Nephron progenitor cell (in vitro differentiated cells): ENCODE measurements around the gene ASIC2.

Experiments
- DNase-seq: peaks from one replicate; pipeline ENCODE4 v3.0.0; 2021
- H3K27ac Mint-ChIP-seq: 2 replicates; pipeline ENCODE4 v1.8.0; 2021; ENCODE audit warnings: mild to moderate bottlenecking, moderate library complexity, mixed read lengths
- H3K27me3 Mint-ChIP-seq: 2 replicates; pipeline ENCODE4 v1.8.0; 2021; ENCODE audit warnings: mild to moderate bottlenecking, low read depth, mixed read lengths; ENCODE audit not compliant: poor library complexity
- H3K36me3 Mint-ChIP-seq: 2 replicates; pipeline ENCODE4 v1.8.0; 2021; ENCODE audit warnings: low read depth, mixed read lengths
- H3K4me1 Mint-ChIP-seq: 2 replicates; pipeline ENCODE4 v1.8.0; 2021; ENCODE audit warnings: mixed read lengths
- H3K4me3 Mint-ChIP-seq: 2 replicates; pipeline ENCODE4 v1.8.0; 2021; ENCODE audit warnings: mild to moderate bottlenecking, moderate library complexity, mixed read lengths
- H3K9me3 Mint-ChIP-seq: 2 replicates; pipeline ENCODE4 v1.8.0; 2021; ENCODE audit warnings: mild to moderate bottlenecking, moderate library complexity, mixed read lengths
- CTCF ChIP-seq: fragments of 200-600 bp; sonication (generic); IDR thresholded peaks from 2 replicates; pipeline ENCODE4 v1.5.0; 2021; ENCODE audit warnings: antibody characterized with exemption

Gene ASIC2

GRCh38 chr17:33086878-33087277, 206.2 kb downstream of the ASIC2 start:
- no peaks in the 10 kb centered on the region for H3K36me3 Mint-ChIP-seq
- peaks cover 6% of the 10 kb centered on the region for H3K27me3 Mint-ChIP-seq
- peaks cover 4% of the 10 kb centered on the region for H3K4me1 Mint-ChIP-seq
- no peak overlapping the region for H3K4me3 Mint-ChIP-seq
- H3K9me3 Mint-ChIP-seq: no peaks in the 10 kb centered on the region
- H3K27ac Mint-ChIP-seq: no peak overlapping the region
- TF ChIP-seq CTCF: no peak
- no peak for DNase-seq

GRCh38 chr17:33086041-33086440, 207.1 kb downstream of the ASIC2 start:
- Mint-ChIP-seq H3K27me3 (peaks cover 6% of the 10 kb centered on the region), H3K4me1 (peaks cover 4% of the 10 kb centered on the region), H3K27ac (no peak overlapping the region), H3K36me3 (no peaks in the 10 kb centered on the region), H3K9me3 (no peaks in the 10 kb centered on the region), H3K4me3 (no peak overlapping the region)
- DNase-seq: no peak
- no peak for TF ChIP-seq CTCF

DNA sequence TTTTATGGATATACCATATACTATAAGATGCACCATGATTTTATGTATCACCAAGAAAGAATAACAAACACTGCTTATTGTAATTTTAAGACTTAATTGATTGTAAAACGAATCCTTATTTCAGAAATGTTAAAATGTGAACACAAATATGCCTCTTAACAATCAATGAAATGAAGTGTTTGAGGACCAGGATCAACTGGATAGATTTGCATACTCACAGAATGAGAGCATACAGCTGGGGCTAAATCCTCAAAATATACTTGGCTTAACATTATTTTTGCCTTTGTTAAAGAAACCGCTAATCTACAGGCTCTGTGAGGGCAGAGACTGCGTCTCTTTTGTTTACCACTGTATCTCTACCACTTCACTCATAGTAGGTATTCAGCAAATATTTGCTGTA, 207.8 kb downstream of the ASIC2 start:
- Mint-ChIP-seq H3K27me3 (peaks cover 3% of the 10 kb centered on the region), H3K27ac (no peak overlapping the region), H3K36me3 (no peaks in the 10 kb centered on the region), H3K4me3 (no peak overlapping the region), H3K4me1 (peaks cover 4% of the 10 kb centered on the region), H3K9me3 (no peaks in the 10 kb centered on the region)
- no peak for DNase-seq
- no peak for TF ChIP-seq CTCF

DNA sequence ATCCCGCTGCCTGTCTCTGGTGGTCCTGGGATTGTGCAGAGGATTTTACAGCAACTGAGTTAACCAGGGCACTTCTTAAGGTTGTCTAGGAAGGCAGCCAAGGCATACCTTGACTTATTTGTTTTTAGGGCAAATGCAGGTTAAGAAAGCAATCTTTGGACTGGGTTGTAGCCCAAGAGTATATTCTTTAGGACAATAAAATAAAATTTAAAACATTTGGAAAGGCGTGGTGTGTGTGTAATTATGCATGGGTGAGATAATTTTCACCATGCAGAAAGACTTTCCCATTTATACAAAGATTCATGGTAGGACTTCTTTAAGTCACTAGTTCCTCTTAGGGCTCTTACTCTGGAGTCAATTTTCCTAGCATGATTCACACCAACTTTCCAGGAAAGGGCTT, 208.3 kb downstream of the ASIC2 start:
- no peaks in the 10 kb centered on the region for H3K36me3 Mint-ChIP-seq
- peaks cover 3% of the 10 kb centered on the region for H3K27me3 Mint-ChIP-seq
- H3K4me1 Mint-ChIP-seq: peaks cover 4% of the 10 kb centered on the region

DNA sequence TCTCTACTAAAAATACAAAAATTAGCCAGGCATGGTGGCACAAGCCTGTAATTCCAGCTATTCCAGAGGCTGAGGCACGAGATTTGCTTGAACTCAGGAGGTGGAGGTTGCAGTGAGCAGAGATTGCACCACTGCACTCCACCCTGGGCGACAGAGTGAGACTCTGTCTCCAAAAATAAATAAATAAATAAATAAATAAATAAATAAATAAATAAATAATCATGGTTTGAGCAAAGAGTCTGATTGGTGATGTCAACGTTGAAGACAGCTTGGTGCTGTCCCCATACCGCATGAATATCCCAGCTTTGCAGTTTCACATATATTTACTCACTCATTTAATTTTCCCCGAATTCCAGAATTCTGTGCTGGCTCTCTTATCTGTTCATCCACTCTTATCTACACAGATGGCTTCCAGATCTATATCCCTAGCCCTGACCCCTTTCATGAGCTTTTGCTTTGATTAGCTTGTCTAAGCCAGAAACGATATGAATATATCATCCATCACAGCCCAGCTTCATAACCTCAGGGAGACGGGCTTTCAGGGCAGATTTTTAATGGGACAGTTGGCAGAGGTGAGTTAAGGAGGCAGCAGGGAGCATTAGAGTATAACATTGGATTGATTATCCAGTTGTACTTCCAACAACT, 210.4 kb downstream of the ASIC2 start:
- H3K4me3 Mint-ChIP-seq: no peak overlapping the region

More for the DNA sequence above, 208.3 kb downstream of the ASIC2 start:
- no peak overlapping the region for H3K27ac Mint-ChIP-seq
- DNase-seq: no peak
- no peaks in the 10 kb centered on the region for H3K9me3 Mint-ChIP-seq
- TF ChIP-seq CTCF: no peak
- H3K4me3 Mint-ChIP-seq: no peak overlapping the region

More for the DNA sequence above, 210.4 kb downstream of the ASIC2 start:
- H3K27ac Mint-ChIP-seq: no peak overlapping the region
- peaks cover 11% of the 10 kb centered on the region for H3K4me1 Mint-ChIP-seq
- no peak for DNase-seq
- TF ChIP-seq CTCF: no peak
- peaks cover 3% of the 10 kb centered on the region for H3K27me3 Mint-ChIP-seq
- no peaks in the 10 kb centered on the region for H3K36me3 Mint-ChIP-seq
- H3K9me3 Mint-ChIP-seq: no peaks in the 10 kb centered on the region
